ENCODE data around the gene TSC22D3. TPM values are rescaled to one million over a fixed set of nuclear protein-coding genes. Genes with fewer than 3 reads are reported as not detected.

TSC22D3 gene
- total and polyA plus RNA-seq, 9 donors = 39.5 to 82.9 (median 64.3) TPM

GRCh38 chrX:107764845-107765608 lies 10.6 kb downstream of the TSC22D3 start:
- WGBS (ENCODE audit: insufficient coverage) = 78% methylated on average over 6 of the region's 11 CpGs
- no peak overlapping the region for H3K27ac ChIP-seq (ENCODE audit: low read length)
- H3K4me1 ChIP-seq (ENCODE audit: control insufficient read depth, insufficient read depth, low read length) = peaks cover 8% of the 10 kb centered on the region
- no peaks in the 10 kb centered on the region for H3K9me3 ChIP-seq (replicated peaks; ENCODE audit: control insufficient read depth, low read depth, low read length)
- H3K27me3 ChIP-seq (ENCODE audit: control insufficient read depth, insufficient read depth, low read length) = peaks cover 47% of the 10 kb centered on the region
- H3K4me3 ChIP-seq (ENCODE audit: low read length) = no peak overlapping the region
- DNase-seq = no peak
- no peaks in the 10 kb centered on the region for H3K36me3 ChIP-seq (ENCODE audit: control insufficient read depth, insufficient read depth, low read length)

- H3K4me1 ChIP-seq (ENCODE audit: control insufficient read depth, insufficient read depth, low read length) = peaks cover 8% of the 10 kb centered on the region
- 100% methylated on average over 1 of the region's 1 CpG for WGBS (ENCODE audit: insufficient coverage)
- no peak for DNase-seq
These were observed 11.9 kb downstream of the TSC22D3 start for GRCh38 chrX:107763647-107764046.

GRCh38 chrX:107760304-107761077 lies 15.1 kb downstream of the TSC22D3 start:
- WGBS (ENCODE audit: insufficient coverage) = no CpG with 5 or more reads among the region's 5 CpGs
- H3K9me3 ChIP-seq (replicated peaks; ENCODE audit: control insufficient read depth, low read depth, low read length) = no peaks in the 10 kb centered on the region
- no peak overlapping the region for H3K4me3 ChIP-seq (ENCODE audit: low read length)
- H3K27me3 ChIP-seq (ENCODE audit: control insufficient read depth, insufficient read depth, low read length) = peaks cover 56% of the 10 kb centered on the region
- DNase-seq = no peak
- no peak overlapping the region for H3K27ac ChIP-seq (ENCODE audit: low read length)
- H3K4me1 ChIP-seq (ENCODE audit: control insufficient read depth, insufficient read depth, low read length) = peaks cover 5% of the 10 kb centered on the region
- no peaks in the 10 kb centered on the region for H3K36me3 ChIP-seq (ENCODE audit: control insufficient read depth, insufficient read depth, low read length)

More at GRCh38 chrX:107763647-107764046, 11.9 kb downstream of the TSC22D3 start:
- Histone ChIP-seq H3K27me3 (ENCODE audit: control insufficient read depth, insufficient read depth, low read length) (peaks cover 53% of the 10 kb centered on the region), H3K36me3 (ENCODE audit: control insufficient read depth, insufficient read depth, low read length) (no peaks in the 10 kb centered on the region), H3K9me3 (replicated peaks; ENCODE audit: control insufficient read depth, low read depth, low read length) (no peaks in the 10 kb centered on the region), H3K27ac (ENCODE audit: low read length) (no peak overlapping the region), H3K4me3 (ENCODE audit: low read length) (no peak overlapping the region)

GRCh38 chrX:107758231-107758766 lies 17.3 kb downstream of the TSC22D3 start:
- no peak overlapping the region for H3K27ac ChIP-seq (ENCODE audit: low read length)
- peaks cover 5% of the 10 kb centered on the region for H3K4me1 ChIP-seq (ENCODE audit: control insufficient read depth, insufficient read depth, low read length)
- no peak for DNase-seq
- peaks cover 44% of the 10 kb centered on the region for H3K27me3 ChIP-seq (ENCODE audit: control insufficient read depth, insufficient read depth, low read length)
- no peak overlapping the region for H3K4me3 ChIP-seq (ENCODE audit: low read length)
- H3K9me3 ChIP-seq (replicated peaks; ENCODE audit: control insufficient read depth, low read depth, low read length) = no peaks in the 10 kb centered on the region
- WGBS (ENCODE audit: insufficient coverage) = 60% methylated on average over 2 of the region's 5 CpGs
- H3K36me3 ChIP-seq (ENCODE audit: control insufficient read depth, insufficient read depth, low read length) = no peaks in the 10 kb centered on the region

- Histone ChIP-seq H3K27me3 (ENCODE audit: control insufficient read depth, insufficient read depth, low read length) (peaks cover 44% of the 10 kb centered on the region), H3K36me3 (ENCODE audit: control insufficient read depth, insufficient read depth, low read length) (no peaks in the 10 kb centered on the region), H3K4me3 (ENCODE audit: low read length) (no peak overlapping the region), H3K27ac (ENCODE audit: low read length) (peak overlapping the region; percentile 62), H3K4me1 (ENCODE audit: control insufficient read depth, insufficient read depth, low read length) (peaks cover 21% of the 10 kb centered on the region), H3K9me3 (replicated peaks; ENCODE audit: control insufficient read depth, low read depth, low read length) (no peaks in the 10 kb centered on the region)
- no CpG with 5 or more reads among the region's 3 CpGs for WGBS (ENCODE audit: insufficient coverage)
- DNase-seq = no peak
These were observed 19.9 kb downstream of the TSC22D3 start for GRCh38 chrX:107755721-107756120.

- WGBS (ENCODE audit: insufficient coverage) = 57% methylated on average over 1 of the region's 4 CpGs
- H3K4me1 ChIP-seq (ENCODE audit: control insufficient read depth, insufficient read depth, low read length) = peaks cover 36% of the 10 kb centered on the region
These were observed 22.4 kb downstream of the TSC22D3 start for GRCh38 chrX:107753187-107753586.

GRCh38 chrX:107752714-107753113 lies 22.9 kb downstream of the TSC22D3 start:
- peaks cover 41% of the 10 kb centered on the region for H3K4me1 ChIP-seq (ENCODE audit: control insufficient read depth, insufficient read depth, low read length)
- H3K9me3 ChIP-seq (replicated peaks; ENCODE audit: control insufficient read depth, low read depth, low read length) = no peaks in the 10 kb centered on the region
- peak overlapping the region; percentile 47 for H3K27ac ChIP-seq (ENCODE audit: low read length)
- WGBS (ENCODE audit: insufficient coverage) = 80% methylated on average over 1 of the region's 3 CpGs
- no peak for DNase-seq
- H3K4me3 ChIP-seq (ENCODE audit: low read length) = no peak overlapping the region
- peaks cover 47% of the 10 kb centered on the region for H3K27me3 ChIP-seq (ENCODE audit: control insufficient read depth, insufficient read depth, low read length)
- H3K36me3 ChIP-seq (ENCODE audit: control insufficient read depth, insufficient read depth, low read length) = no peaks in the 10 kb centered on the region

More at GRCh38 chrX:107753187-107753586, 22.4 kb downstream of the TSC22D3 start:
- H3K27me3 ChIP-seq (ENCODE audit: control insufficient read depth, insufficient read depth, low read length) = peaks cover 46% of the 10 kb centered on the region
- H3K9me3 ChIP-seq (replicated peaks; ENCODE audit: control insufficient read depth, low read depth, low read length) = no peaks in the 10 kb centered on the region
- no peaks in the 10 kb centered on the region for H3K36me3 ChIP-seq (ENCODE audit: control insufficient read depth, insufficient read depth, low read length)
- H3K27ac ChIP-seq (ENCODE audit: low read length) = no peak overlapping the region
- no peak overlapping the region for H3K4me3 ChIP-seq (ENCODE audit: low read length)
- DNase-seq = no peak

- 85% methylated on average over 2 of the region's 3 CpGs for WGBS (ENCODE audit: insufficient coverage)
- H3K36me3 ChIP-seq (ENCODE audit: control insufficient read depth, insufficient read depth, low read length) = no peaks in the 10 kb centered on the region
- peaks cover 47% of the 10 kb centered on the region for H3K27me3 ChIP-seq (ENCODE audit: control insufficient read depth, insufficient read depth, low read length)
- DNase-seq = peak; percentile 50
- no peaks in the 10 kb centered on the region for H3K9me3 ChIP-seq (replicated peaks; ENCODE audit: control insufficient read depth, low read depth, low read length)
- H3K4me3 ChIP-seq (ENCODE audit: low read length) = no peak overlapping the region
- H3K4me1 ChIP-seq (ENCODE audit: control insufficient read depth, insufficient read depth, low read length) = peaks cover 46% of the 10 kb centered on the region
- H3K27ac ChIP-seq (ENCODE audit: low read length) = peak overlapping the region; percentile 63
These were observed 23.5 kb downstream of the TSC22D3 start for GRCh38 chrX:107752043-107752442.

- no peaks in the 10 kb centered on the region for H3K36me3 ChIP-seq (ENCODE audit: control insufficient read depth, insufficient read depth, low read length)
- H3K9me3 ChIP-seq (replicated peaks; ENCODE audit: control insufficient read depth, low read depth, low read length) = no peaks in the 10 kb centered on the region
- no peak overlapping the region for H3K4me3 ChIP-seq (ENCODE audit: low read length)
- peaks cover 41% of the 10 kb centered on the region for H3K4me1 ChIP-seq (ENCODE audit: control insufficient read depth, insufficient read depth, low read length)
- H3K27me3 ChIP-seq (ENCODE audit: control insufficient read depth, insufficient read depth, low read length) = peaks cover 43% of the 10 kb centered on the region
- DNase-seq = peak; percentile 93
- H3K27ac ChIP-seq (ENCODE audit: low read length) = peak overlapping the region; percentile 63
- 33% methylated on average over 6 of the region's 7 CpGs for WGBS (ENCODE audit: insufficient coverage)
These were observed 24.6 kb downstream of the TSC22D3 start for GRCh38 chrX:107750861-107751445.

GRCh38 chrX:107750263-107750662 lies 25.3 kb downstream of the TSC22D3 start:
- H3K4me3 ChIP-seq (ENCODE audit: low read length) = no peak overlapping the region
- DNase-seq = no peak
- peak overlapping the region; percentile 63 for H3K27ac ChIP-seq (ENCODE audit: low read length)
- H3K27me3 ChIP-seq (ENCODE audit: control insufficient read depth, insufficient read depth, low read length) = peaks cover 40% of the 10 kb centered on the region
- peaks cover 41% of the 10 kb centered on the region for H3K4me1 ChIP-seq (ENCODE audit: control insufficient read depth, insufficient read depth, low read length)
- no peaks in the 10 kb centered on the region for H3K9me3 ChIP-seq (replicated peaks; ENCODE audit: control insufficient read depth, low read depth, low read length)
- H3K36me3 ChIP-seq (ENCODE audit: control insufficient read depth, insufficient read depth, low read length) = no peaks in the 10 kb centered on the region
- WGBS (ENCODE audit: insufficient coverage) = 41% methylated on average over 4 of the region's 6 CpGs
